Smooth muscle cell (in vitro differentiated cells): ENCODE measurements around the gene KNCN. TPM values are rescaled to one million over a fixed set of nuclear protein-coding genes. Genes with fewer than 3 reads are reported as not detected.

Experiments
- polyA plus RNA-seq: library from polyadenylated mRNA; unstranded; fragments of >200 nt; fragmentation: Nextera tagmentation; extraction: Ambion mirVana; gene quantifications from 2 replicates; pipeline ENCODE4 v1.2.1, GENCODE V29; 2016
- total RNA-seq: library from RNA; depleted of rRNA; stranded (reverse); fragments of >200 nt; gene quantifications from 2 replicates; pipeline ENCODE4 v1.2.3, GENCODE V29; 2014

KNCN gene
- total and polyA plus RNA-seq, 2 experiments from 2014 or later: not detected

Other genes with a start within 250 kb of the KNCN start
- gene LRRC41, start 248.0 kb downstream of the KNCN start, total RNA-seq: 91.5 and 105 TPM in 2 replicates
- 118 and 121 TPM in 2 replicates for gene LRRC41, start 248.0 kb downstream of the KNCN start, polyA plus RNA-seq
- gene UQCRH, start 247.9 kb downstream of the KNCN start, total RNA-seq: 555 and 652 TPM in 2 replicates
- 284 and 333 TPM in 2 replicates for gene UQCRH, start 247.9 kb downstream of the KNCN start, polyA plus RNA-seq
- gene NSUN4, start 210.8 kb downstream of the KNCN start, total RNA-seq: 12.5 and 14.1 TPM in 2 replicates
- gene NSUN4, start 210.8 kb downstream of the KNCN start, polyA plus RNA-seq: 10.6 and 10.8 TPM in 2 replicates
- gene FAAH, start 157.3 kb downstream of the KNCN start, total RNA-seq: 8.9 and 11.1 TPM in 2 replicates
- gene FAAH, start 157.3 kb downstream of the KNCN start, polyA plus RNA-seq: 5.7 and 12.1 TPM in 2 replicates
- gene DMBX1, start 61.8 kb downstream of the KNCN start, total RNA-seq: not detected in 2 replicates
- not detected in 2 replicates for gene DMBX1, start 61.8 kb downstream of the KNCN start, polyA plus RNA-seq
- gene MKNK1, start 52.6 kb upstream of the KNCN start, total RNA-seq: 17.9 and 18.7 TPM in 2 replicates
- gene MKNK1, start 52.6 kb upstream of the KNCN start, polyA plus RNA-seq: 11.7 and 17.2 TPM in 2 replicates
- 5.3 and 9.3 TPM in 2 replicates for gene MOB3C, start 65.2 kb upstream of the KNCN start, total RNA-seq
- 5.5 and 8.8 TPM in 2 replicates for gene MOB3C, start 65.2 kb upstream of the KNCN start, polyA plus RNA-seq
- gene ATPAF1, start 116.7 kb upstream of the KNCN start, total RNA-seq: 22.2 and 30.8 TPM in 2 replicates
- 31.2 and 35.3 TPM in 2 replicates for gene ATPAF1, start 116.7 kb upstream of the KNCN start, polyA plus RNA-seq
- gene TEX38, start 120.2 kb upstream of the KNCN start, total RNA-seq: not detected in 2 replicates
- 0.69 TPM in 1 of 2 replicates, not detected in the other for gene TEX38, start 120.2 kb upstream of the KNCN start, polyA plus RNA-seq
- gene EFCAB14, start 167.5 kb upstream of the KNCN start, total RNA-seq: 62.8 and 69.6 TPM in 2 replicates
- gene EFCAB14, start 167.5 kb upstream of the KNCN start, polyA plus RNA-seq: 28.6 and 29.4 TPM in 2 replicates
- gene CYP4B1, start 247.4 kb upstream of the KNCN start, total RNA-seq: not detected in 2 replicates
- gene CYP4B1, start 247.4 kb upstream of the KNCN start, polyA plus RNA-seq: 0.13 TPM in 1 of 2 replicates, not detected in the other